Mesenchymal stem cell (in vitro differentiated cells and primary cell): ENCODE measurements around the gene CAMTA1.

Experiments used
- DNase-seq: peaks from one replicate; pipeline ENCODE4 v3.0.0-alpha.2; 2013
- H2AFZ ChIP-seq: one replicate; pipeline ENCODE4 v1.6.1; 2013; ENCODE audit warnings: low read depth, mild to moderate bottlenecking, control low read depth, inconsistent platforms, low read length, moderate library complexity
- H2AK5ac ChIP-seq: 2 replicates; pipeline ENCODE4 v1.6.1; 2013; ENCODE audit warnings: low read length, moderate library complexity, mild to moderate bottlenecking, inconsistent platforms; ENCODE audit not compliant: severe bottlenecking
- H2BK120ac ChIP-seq: one replicate; pipeline ENCODE4 v1.6.1; 2013; ENCODE audit warnings: low read depth, mild to moderate bottlenecking, inconsistent platforms, low read length, moderate library complexity
- H2BK12ac ChIP-seq, 2 experiments: one replicate each; pipeline ENCODE4 v1.6.1; 2013; ENCODE audit warnings: inconsistent platforms in 2 of 2, low read length in 2 of 2, mild to moderate bottlenecking in 2 of 2, moderate library complexity in 2 of 2, control low read depth in 1 of 2
- H2BK15ac ChIP-seq: one replicate; pipeline ENCODE4 v1.6.1; 2013; ENCODE audit warnings: mild to moderate bottlenecking, low read depth, inconsistent platforms; ENCODE audit not compliant: poor library complexity, severe bottlenecking
- H2BK5ac ChIP-seq: 2 replicates; pipeline ENCODE4 v1.6.1; 2013; ENCODE audit warnings: low read depth, mild to moderate bottlenecking, low read length, control low read depth, inconsistent platforms; ENCODE audit not compliant: poor library complexity, severe bottlenecking
- H3K14ac ChIP-seq, 2 experiments: one replicate each; pipeline ENCODE4 v1.6.1; 2013; ENCODE audit warnings: inconsistent platforms in 2 of 2, low read length in 2 of 2, control low read depth in 1 of 2, mild to moderate bottlenecking in 1 of 2, moderate library complexity in 1 of 2
- H3K18ac ChIP-seq, 2 experiments: one replicate each; pipeline ENCODE4 v1.6.1; 2013; ENCODE audit warnings: inconsistent platforms in 2 of 2, low read length in 2 of 2, control low read depth in 1 of 2, low read depth in 1 of 2, mild to moderate bottlenecking in 1 of 2
- H3K23ac ChIP-seq, 2 experiments: one replicate each; pipeline ENCODE4 v1.6.1; 2013; ENCODE audit warnings: inconsistent platforms in 2 of 2, low read length in 2 of 2, mild to moderate bottlenecking in 2 of 2, moderate library complexity in 2 of 2, control low read depth in 1 of 2
- H3K27ac ChIP-seq: 2 replicates; pipeline ENCODE4 v1.5.1; 2013; ENCODE audit warnings: mild to moderate bottlenecking, moderate library complexity, low read length, control low read depth, inconsistent platforms; ENCODE audit not compliant: poor library complexity, severe bottlenecking
- H3K27me3 ChIP-seq, 2 experiments: 2 replicates each; pipeline versions ENCODE4 v1.6.1 to v1.7.0; 2013; ENCODE audit warnings: low read length in 2 of 2, mild to moderate bottlenecking in 2 of 2, moderate library complexity in 2 of 2, control low read depth in 1 of 2, inconsistent platforms in 1 of 2; ENCODE audit not compliant: control insufficient read depth in 1 of 2, insufficient read depth in 1 of 2
- H3K36me3 ChIP-seq, 2 experiments: 2 replicates each; pipeline versions ENCODE4 v1.6.1 to v1.7.0; 2013; ENCODE audit warnings: low read length in 2 of 2, control low read depth in 1 of 2, inconsistent platforms in 1 of 2, low read depth in 1 of 2, mild to moderate bottlenecking in 1 of 2; ENCODE audit not compliant: insufficient read depth in 2 of 2, control insufficient read depth in 1 of 2
- H3K4ac ChIP-seq, 2 experiments: one replicate each; pipeline ENCODE4 v1.6.1; 2013; ENCODE audit warnings: inconsistent platforms in 2 of 2, low read length in 2 of 2, mild to moderate bottlenecking in 2 of 2, moderate library complexity in 2 of 2, control low read depth in 1 of 2, low read depth in 1 of 2
- H3K4me1 ChIP-seq: 2 replicates; pipeline ENCODE4 v1.6.1; 2013; ENCODE audit warnings: low read depth, low read length, control low read depth; ENCODE audit not compliant: control insufficient read depth, insufficient read depth
- H3K4me2 ChIP-seq: 2 replicates; pipeline ENCODE4 v1.6.1; 2013; ENCODE audit warnings: low read length, mild to moderate bottlenecking, inconsistent platforms; ENCODE audit not compliant: poor library complexity, severe bottlenecking
- H3K4me3 ChIP-seq, 2 experiments: 2 replicates each; pipeline versions ENCODE4 v1.5.1 to v1.7.0; 2013; ENCODE audit warnings: low read length in 2 of 2, mild to moderate bottlenecking in 2 of 2, control low read depth in 1 of 2, low read depth in 1 of 2; ENCODE audit not compliant: insufficient read depth in 1 of 2
- H3K79me1 ChIP-seq: replicated peaks from 2 replicates; pipeline ENCODE4 v1.6.1; 2013; ENCODE audit warnings: mild to moderate bottlenecking, control low read depth, low read length, inconsistent platforms; ENCODE audit not compliant: poor library complexity, severe bottlenecking
- H3K9ac ChIP-seq: 2 replicates; pipeline ENCODE4 v1.7.0; 2013; ENCODE audit warnings: mild to moderate bottlenecking, low read length, moderate library complexity
- H3K9me3 ChIP-seq: 2 replicates; pipeline ENCODE4 v1.7.0; 2013; ENCODE audit warnings: mild to moderate bottlenecking, low read length; ENCODE audit not compliant: control insufficient read depth
- H4K8ac ChIP-seq: one replicate; pipeline ENCODE4 v1.6.1; 2013; ENCODE audit warnings: inconsistent platforms, mild to moderate bottlenecking, low read length, moderate library complexity
- H4K91ac ChIP-seq: one replicate; pipeline ENCODE4 v1.6.1; 2013; ENCODE audit warnings: mild to moderate bottlenecking, low read length, inconsistent platforms
- WGBS: methylation state at CpG from one replicate; pipeline ENCODE4 v1.1.7; 2013; ENCODE audit warnings: mixed read lengths; 5-methylcytosine and 5-hydroxymethylcytosine counted together

The CAMTA1 gene

DNA sequence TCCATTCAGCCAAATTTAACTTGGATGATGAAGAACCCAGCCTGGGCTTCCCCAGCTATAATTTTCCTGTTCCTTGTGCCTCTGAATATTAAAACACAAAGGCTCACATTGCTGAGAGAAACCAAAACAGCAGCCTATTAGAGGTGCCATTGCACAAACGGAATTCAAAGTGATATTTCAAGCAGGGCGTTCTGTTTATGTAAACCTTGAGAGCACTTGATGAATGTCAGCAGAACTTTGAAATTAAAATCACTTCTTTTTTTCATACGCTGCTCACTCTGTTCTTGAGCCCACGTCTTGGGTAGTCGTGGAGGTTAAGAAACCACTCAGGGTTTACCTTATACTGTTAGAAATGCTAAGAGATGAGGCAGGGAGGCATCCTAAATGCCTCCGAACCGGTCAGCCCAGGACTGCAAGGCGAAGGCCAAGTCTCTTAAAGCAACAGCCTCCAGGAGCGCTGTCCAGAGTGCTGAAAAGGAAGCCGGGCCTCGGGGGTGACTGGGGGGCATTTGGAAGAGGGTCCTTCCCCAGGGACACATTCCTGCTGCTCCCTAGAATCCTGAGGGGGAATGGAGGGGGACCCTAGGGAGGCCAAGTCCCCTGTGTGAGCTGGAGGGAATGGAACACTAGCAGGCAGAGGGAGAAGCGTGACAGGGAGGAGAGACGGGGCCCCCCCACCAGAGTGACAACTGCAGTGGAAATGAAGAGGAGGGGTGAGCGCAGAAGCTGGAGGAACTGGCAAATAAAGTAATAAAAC is 831.0 kb downstream of the CAMTA1 start:
- peaks cover 15 to 30% of the 10 kb centered on the region in 2 experiments for H3K27me3 ChIP-seq
- H2BK120ac ChIP-seq: no peak overlapping the region
- H3K79me1 ChIP-seq: no peaks in the 10 kb centered on the region
- H3K4me1 ChIP-seq: no peaks in the 10 kb centered on the region
- no peak overlapping the region for H3K14ac ChIP-seq
- H3K23ac ChIP-seq: no peak overlapping the region
- H3K27ac ChIP-seq: no peak overlapping the region
- no peak overlapping the region for H4K8ac ChIP-seq
- no peak overlapping the region for H2BK5ac ChIP-seq
- H3K36me3 ChIP-seq: no peaks in the 10 kb centered on the region
- no peaks in the 10 kb centered on the region for H3K9me3 ChIP-seq
- no peak overlapping the region for H2BK15ac ChIP-seq
- H4K91ac ChIP-seq: no peak overlapping the region
- 28% methylated on average over 14 of the region's 14 CpGs for WGBS
- H2AFZ ChIP-seq: no peak overlapping the region
- H3K4me2 ChIP-seq: no peak overlapping the region
- no peak overlapping the region for H3K18ac ChIP-seq
- DNase-seq: peak; percentile 60
- no peak overlapping the region for H2BK12ac ChIP-seq
- no peak overlapping the region for H3K4ac ChIP-seq
- H3K4me3 ChIP-seq: no peak overlapping the region
- H3K9ac ChIP-seq: no peak overlapping the region
- H2AK5ac ChIP-seq: no peak overlapping the region

DNA sequence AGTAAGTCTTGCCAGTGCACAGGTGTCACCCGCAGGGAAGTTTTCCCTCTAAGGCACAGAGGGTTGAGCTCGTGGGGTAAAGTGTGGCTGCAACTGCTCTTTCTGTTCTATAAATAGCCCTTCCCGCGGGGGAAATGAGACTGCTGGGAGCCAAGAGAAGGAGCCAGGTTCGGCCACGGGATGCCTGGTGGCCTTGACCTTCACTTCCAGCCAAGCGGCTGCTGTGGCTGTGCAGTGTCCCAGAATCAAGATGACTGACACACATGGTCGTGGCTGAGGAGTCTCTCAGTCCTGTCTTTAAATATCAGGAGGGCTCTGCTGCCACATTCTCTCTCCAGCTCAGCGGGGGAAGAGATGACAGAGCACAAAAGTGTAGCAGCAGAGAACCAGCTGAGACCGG is 831.7 kb downstream of the CAMTA1 start:
- no peak for DNase-seq
- Histone ChIP-seq H3K18ac (no peak overlapping the region), H3K27ac (no peak overlapping the region), H3K79me1 (no peaks in the 10 kb centered on the region), H2AFZ (no peak overlapping the region), H3K9ac (no peak overlapping the region), H3K9me3 (no peaks in the 10 kb centered on the region), H3K4me3 (no peak overlapping the region), H4K8ac (no peak overlapping the region), H2BK5ac (no peak overlapping the region), H2BK15ac (no peak overlapping the region), H3K23ac (no peak overlapping the region), H3K4me1 (no peaks in the 10 kb centered on the region), H3K4me2 (no peak overlapping the region), H2BK12ac (no peak overlapping the region), H2AK5ac (no peak overlapping the region), H2BK120ac (no peak overlapping the region), H3K27me3 (peaks cover 22 to 35% of the 10 kb centered on the region in 2 experiments), H3K14ac (no peak overlapping the region), H4K91ac (no peak overlapping the region), H3K4ac (no peak overlapping the region), H3K36me3 (no peaks in the 10 kb centered on the region)
- WGBS: 62% methylated on average over 10 of the region's 10 CpGs

DNA sequence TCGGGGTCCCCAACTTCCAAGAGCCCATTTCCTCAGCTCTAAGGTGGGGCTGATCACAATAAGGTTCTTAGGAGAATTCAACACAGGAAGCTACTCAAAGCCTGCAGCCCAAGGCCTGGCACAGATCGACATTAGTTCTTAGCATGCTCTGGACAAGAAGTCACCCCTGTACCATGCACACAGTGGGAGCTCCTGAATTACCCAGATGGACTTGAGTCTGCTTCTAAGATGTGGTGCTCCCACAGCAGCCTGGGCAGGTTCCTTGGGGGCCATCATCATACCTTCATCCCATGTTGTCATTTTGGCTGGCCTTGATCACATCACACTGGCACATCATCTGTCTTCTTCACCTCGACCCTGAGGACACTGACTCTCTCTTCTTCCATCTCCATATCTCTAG is 832.6 kb downstream of the CAMTA1 start:
- H3K14ac ChIP-seq: no peak overlapping the region
- H2BK15ac ChIP-seq: no peak overlapping the region
- DNase-seq: no peak
- peaks cover 30 to 37% of the 10 kb centered on the region in 2 experiments for H3K27me3 ChIP-seq
- no peaks in the 10 kb centered on the region for H3K79me1 ChIP-seq
- no peak overlapping the region for H2AFZ ChIP-seq
- H2BK120ac ChIP-seq: no peak overlapping the region
- no peak overlapping the region for H3K4me3 ChIP-seq
- H2BK5ac ChIP-seq: no peak overlapping the region
- H3K36me3 ChIP-seq: no peaks in the 10 kb centered on the region
- 73% methylated on average over 3 of the region's 3 CpGs for WGBS
- no peaks in the 10 kb centered on the region for H3K4me1 ChIP-seq
- no peak overlapping the region for H4K91ac ChIP-seq
- no peak overlapping the region for H2BK12ac ChIP-seq
- H3K9me3 ChIP-seq: no peaks in the 10 kb centered on the region
- H4K8ac ChIP-seq: no peak overlapping the region
- no peak overlapping the region for H3K23ac ChIP-seq
- no peak overlapping the region for H3K9ac ChIP-seq
- H3K4ac ChIP-seq: no peak overlapping the region
- H3K27ac ChIP-seq: no peak overlapping the region
- H2AK5ac ChIP-seq: no peak overlapping the region
- no peak overlapping the region for H3K4me2 ChIP-seq
- no peak overlapping the region for H3K18ac ChIP-seq

DNA sequence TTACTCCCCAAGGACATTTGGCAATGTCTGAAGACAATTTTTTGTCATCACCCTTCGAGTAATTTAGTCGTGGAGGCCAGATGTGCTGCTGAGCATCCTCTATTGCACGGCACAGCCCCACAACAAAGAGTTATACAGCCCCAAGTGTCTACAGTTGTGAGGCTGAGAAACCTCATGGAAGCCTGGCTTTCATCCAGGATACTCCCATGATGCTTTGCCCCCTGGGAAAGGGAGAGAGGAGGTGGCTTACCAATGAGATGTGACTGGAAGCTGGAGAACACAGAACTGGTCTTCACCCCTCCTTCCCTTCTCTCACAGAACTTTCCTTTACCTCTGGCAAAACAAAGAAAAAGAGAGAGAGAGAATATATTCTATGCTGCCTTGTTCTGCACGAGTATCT is 834.9 kb downstream of the CAMTA1 start:
- DNase-seq: no peak
- Histone ChIP-seq H2AFZ (no peak overlapping the region), H3K27me3 (peaks cover 48 to 49% of the 10 kb centered on the region in 2 experiments), H3K4me3 (no peak overlapping the region), H3K36me3 (no peaks in the 10 kb centered on the region), H2BK12ac (no peak overlapping the region), H4K91ac (no peak overlapping the region), H3K4ac (no peak overlapping the region), H3K9me3 (no peaks in the 10 kb centered on the region), H3K9ac (no peak overlapping the region), H2AK5ac (no peak overlapping the region), H4K8ac (no peak overlapping the region), H3K4me1 (no peaks in the 10 kb centered on the region), H2BK120ac (no peak overlapping the region), H3K79me1 (no peaks in the 10 kb centered on the region), H3K18ac (no peak overlapping the region), H3K27ac (no peak overlapping the region), H3K14ac (no peak overlapping the region), H3K23ac (no peak overlapping the region), H3K4me2 (no peak overlapping the region), H2BK15ac (no peak overlapping the region), H2BK5ac (no peak overlapping the region)
- 63% methylated on average over 4 of the region's 4 CpGs for WGBS
